Peyer's patch (tissue), 4 donors: ENCODE results near the gene ANKS3.

Source experiments
- POLR2A ChIP-seq, 2 donors: fragments of 450-650 bp; IDR thresholded peaks; one replicate each; pipeline ENCODE4 v1.5.1; 2017; ENCODE audit warnings: antibody characterized with exemption in 2 of 2, mild to moderate bottlenecking in 2 of 2, moderate library complexity in 2 of 2
- TF ChIP-seq, protein P1 (sequence below), 6 experiments: fragments of 450-650 bp in 4 of 6; fragments of 200-600 bp in 2 of 6; sonication (generic) in 1 of 6; IDR thresholded peaks; one replicate each; pipeline ENCODE4 v1.5.1; 2017 to 2019; ENCODE audit warnings: antibody characterized with exemption in 6 of 6, mild to moderate bottlenecking in 3 of 6, moderate library complexity in 1 of 6

DNA sequence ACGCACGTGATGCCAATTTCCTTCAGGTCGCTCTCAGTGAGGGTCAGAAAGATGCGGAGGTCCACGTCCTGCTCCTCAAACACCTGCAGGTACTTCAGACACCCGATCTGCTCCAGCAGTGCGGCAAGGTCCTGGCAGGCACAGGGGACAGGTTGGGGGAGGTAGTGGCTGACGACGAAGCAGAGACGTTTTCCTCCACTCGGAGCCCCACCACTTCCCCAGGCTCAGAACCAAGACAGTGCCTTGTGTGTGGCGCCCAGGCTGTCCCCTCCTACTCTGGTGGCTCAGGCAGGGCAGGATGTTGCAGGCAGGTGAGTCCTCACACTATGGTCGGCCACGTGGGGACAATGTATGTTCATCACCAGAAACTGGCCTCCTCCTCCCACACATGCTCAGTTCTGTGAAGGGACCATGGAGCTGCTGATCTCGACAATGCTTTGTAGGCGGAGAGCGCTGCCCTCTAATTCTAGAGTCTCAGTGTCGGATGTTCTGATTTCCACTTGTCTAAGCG is 35.0 kb downstream of the ANKS3 start:
- TF ChIP-seq POLR2A (IDR thresholded peaks at IDR 0.05) = no peak
- TF ChIP-seq, protein P1, sequence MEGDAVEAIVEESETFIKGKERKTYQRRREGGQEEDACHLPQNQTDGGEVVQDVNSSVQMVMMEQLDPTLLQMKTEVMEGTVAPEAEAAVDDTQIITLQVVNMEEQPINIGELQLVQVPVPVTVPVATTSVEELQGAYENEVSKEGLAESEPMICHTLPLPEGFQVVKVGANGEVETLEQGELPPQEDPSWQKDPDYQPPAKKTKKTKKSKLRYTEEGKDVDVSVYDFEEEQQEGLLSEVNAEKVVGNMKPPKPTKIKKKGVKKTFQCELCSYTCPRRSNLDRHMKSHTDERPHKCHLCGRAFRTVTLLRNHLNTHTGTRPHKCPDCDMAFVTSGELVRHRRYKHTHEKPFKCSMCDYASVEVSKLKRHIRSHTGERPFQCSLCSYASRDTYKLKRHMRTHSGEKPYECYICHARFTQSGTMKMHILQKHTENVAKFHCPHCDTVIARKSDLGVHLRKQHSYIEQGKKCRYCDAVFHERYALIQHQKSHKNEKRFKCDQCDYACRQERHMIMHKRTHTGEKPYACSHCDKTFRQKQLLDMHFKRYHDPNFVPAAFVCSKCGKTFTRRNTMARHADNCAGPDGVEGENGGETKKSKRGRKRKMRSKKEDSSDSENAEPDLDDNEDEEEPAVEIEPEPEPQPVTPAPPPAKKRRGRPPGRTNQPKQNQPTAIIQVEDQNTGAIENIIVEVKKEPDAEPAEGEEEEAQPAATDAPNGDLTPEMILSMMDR (IDR thresholded peaks at IDR 0.05) = no peak
